ENCODE results near the gene SEC22B.
"Not testable (repeated sequence)": the region's sequence is repeated elsewhere in the genome, so short reads cannot be mapped to it uniquely, and the experiment has no call there.

GRCh38 chr1:120136086-120136485 is 40.2 kb downstream of the SEC22B start:
- not testable (repeated sequence) for TF ChIP-seq POLR2A (IDR thresholded peaks at IDR 0.05); CTCF (IDR thresholded peaks at IDR 0.05 in 4 of 5, conservative IDR thresholded peaks at IDR 0.05 in 1 of 5)
